ENCODE data around the gene PDIK1L. TPM values are rescaled to one million over a fixed set of nuclear protein-coding genes. Genes with fewer than 3 reads are reported as not detected.
A peak's percentile ranks its signal among the peaks of the same experiment; 100 is the strongest.

PDIK1L gene
- total RNA-seq, 1 donor from 2014 or later: 22.8 TPM

- H3K4me1 Mint-ChIP-seq: peaks cover 51% of the 10 kb centered on the region
These were observed 47.5 kb downstream of the PDIK1L start, which contains the start of gene FAM110D for GRCh38 chr1:26158908-26159742. TSS of gene FAM110D (plus strand) at chr1:26159079. CDS start at chr1:26161292, 2,213 bp downstream.

GRCh38 chr1:26159743-26160039, 48.1 kb downstream of the PDIK1L start:
- no peaks in the 10 kb centered on the region for H3K36me3 Mint-ChIP-seq (ENCODE audit: low read depth)
- H3K27ac Mint-ChIP-seq (ENCODE audit: unreplicated experiment): no peak overlapping the region
- no peaks in the 10 kb centered on the region for H3K9me3 Mint-ChIP-seq
- DNase-seq (ENCODE audit: low read depth, low spot score): no peak
- H3K4me3 Mint-ChIP-seq: peak overlapping the region; percentile 81
- TF ChIP-seq CTCF (conservative IDR thresholded peaks at IDR 0.05): no peak
- H3K4me1 Mint-ChIP-seq: peaks cover 54% of the 10 kb centered on the region
- H3K27me3 Mint-ChIP-seq (ENCODE audit: low read depth): peaks cover 43% of the 10 kb centered on the region

More at GRCh38 chr1:26158908-26159742, 47.5 kb downstream of the PDIK1L start, which contains the start of gene FAM110D:
- no peak for DNase-seq (ENCODE audit: low read depth, low spot score)
- H3K36me3 Mint-ChIP-seq (ENCODE audit: low read depth): no peaks in the 10 kb centered on the region
- H3K4me3 Mint-ChIP-seq: peak within 1 kb of the TSS; percentile 81
- H3K27ac Mint-ChIP-seq (ENCODE audit: unreplicated experiment): no peak within 1 kb of the TSS
- no peaks in the 10 kb centered on the region for H3K9me3 Mint-ChIP-seq
- peaks cover 43% of the 10 kb centered on the region for H3K27me3 Mint-ChIP-seq (ENCODE audit: low read depth)
- TF ChIP-seq CTCF (conservative IDR thresholded peaks at IDR 0.05): no peak

GRCh38 chr1:26160527-26161414, 49.1 kb downstream of the PDIK1L start:
- Mint-ChIP-seq H3K9me3 (no peaks in the 10 kb centered on the region), H3K4me1 (peaks cover 53% of the 10 kb centered on the region)

GRCh38 chr1:26161415-26162219, 50.0 kb downstream of the PDIK1L start:
- TF ChIP-seq CTCF (conservative IDR thresholded peaks at IDR 0.05): peak; percentile 51
- Mint-ChIP-seq H3K4me1 (peaks cover 49% of the 10 kb centered on the region), H3K27me3 (ENCODE audit: low read depth) (peaks cover 29% of the 10 kb centered on the region), H3K9me3 (no peaks in the 10 kb centered on the region), H3K4me3 (peak overlapping the region; percentile 85), H3K27ac (ENCODE audit: unreplicated experiment) (peak overlapping the region; percentile 35), H3K36me3 (ENCODE audit: low read depth) (no peaks in the 10 kb centered on the region)
- peak; percentile 58 for DNase-seq (ENCODE audit: low read depth, low spot score)

More at GRCh38 chr1:26160527-26161414, 49.1 kb downstream of the PDIK1L start:
- Mint-ChIP-seq H3K36me3 (ENCODE audit: low read depth) (no peaks in the 10 kb centered on the region), H3K4me3 (peak overlapping the region; percentile 76), H3K27ac (ENCODE audit: unreplicated experiment) (peak overlapping the region; percentile 35), H3K27me3 (ENCODE audit: low read depth) (peaks cover 32% of the 10 kb centered on the region)
- no peak for DNase-seq (ENCODE audit: low read depth, low spot score)
- TF ChIP-seq CTCF (conservative IDR thresholded peaks at IDR 0.05): no peak

- no peak for TF ChIP-seq CTCF (conservative IDR thresholded peaks at IDR 0.05)
- Mint-ChIP-seq H3K27me3 (ENCODE audit: low read depth) (peaks cover 25% of the 10 kb centered on the region), H3K4me3 (peak overlapping the region; percentile 85), H3K9me3 (no peaks in the 10 kb centered on the region), H3K36me3 (ENCODE audit: low read depth) (no peaks in the 10 kb centered on the region), H3K4me1 (peaks cover 46% of the 10 kb centered on the region), H3K27ac (ENCODE audit: unreplicated experiment) (peak overlapping the region; percentile 35)
- no peak for DNase-seq (ENCODE audit: low read depth, low spot score)
These were observed 50.6 kb downstream of the PDIK1L start for GRCh38 chr1:26162220-26162709.

Data from neural crest cell (in vitro differentiated cells).